OCI-M1 (cell line): Measurements from ENCODE around the gene PRDM5.

Experiments used
- DNase-seq: peaks from one replicate; lab custom pipeline; 2025; lab: John Stamatoyannopoulos, UW

Gene PRDM5

DNA sequence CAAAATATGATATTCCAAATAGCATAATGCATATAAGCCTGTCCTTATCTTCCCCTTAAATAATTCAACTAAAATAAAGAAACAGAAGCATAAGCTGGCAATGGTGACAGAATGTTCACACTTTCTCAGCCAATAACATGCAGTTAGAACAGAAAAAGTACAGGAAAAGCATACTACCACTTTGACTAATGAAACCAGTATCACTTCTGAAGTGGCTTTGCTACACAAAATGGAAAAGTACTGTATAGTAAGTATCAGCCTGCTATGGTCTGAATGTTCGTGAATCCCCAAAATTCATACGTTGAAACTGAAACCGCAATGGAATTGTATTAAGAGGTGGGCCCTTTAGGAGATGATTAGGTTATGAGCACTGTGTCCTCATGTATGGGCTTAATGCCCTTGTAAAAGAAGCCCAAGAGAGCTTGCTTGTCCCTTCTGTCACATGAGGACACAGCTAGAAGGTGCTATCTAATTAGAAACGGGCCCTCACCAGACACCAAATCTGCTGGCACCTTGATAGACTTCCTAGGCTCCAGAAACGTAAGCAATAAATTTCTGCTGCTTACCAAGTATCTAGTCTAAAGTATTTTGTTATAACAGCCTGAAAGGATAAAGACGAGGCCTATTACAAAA lies 102.6 kb downstream of the PRDM5 start:
- DNase-seq = no peak

- no peak for DNase-seq
Observed at GRCh38 chr4:120816296-120816965, 106.1 kb downstream of the PRDM5 start.

DNA sequence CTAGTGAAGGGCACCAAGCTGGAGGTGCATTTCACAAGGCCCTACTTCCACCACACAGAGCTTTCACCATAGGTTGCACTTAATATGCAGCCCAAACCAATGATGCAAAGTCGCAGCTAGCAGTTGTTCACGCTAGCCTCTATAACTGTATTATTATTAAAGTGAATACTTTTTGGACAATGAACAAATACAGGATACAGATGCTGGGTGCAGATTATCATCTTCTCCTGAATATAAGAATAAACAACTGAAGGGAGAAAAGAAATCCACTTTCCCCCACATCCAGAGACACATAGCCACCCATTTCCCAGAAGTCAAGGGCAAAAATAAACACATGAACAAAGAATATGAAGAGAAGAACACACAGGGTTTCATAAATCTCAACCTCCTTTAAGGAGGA lies 107.2 kb downstream of the PRDM5 start:
- no peak for DNase-seq

- no peak for DNase-seq
Observed at GRCh38 chr4:120814886-120815285, 107.6 kb downstream of the PRDM5 start.

- DNase-seq = no peak
Observed at GRCh38 chr4:120812216-120812615, 110.3 kb downstream of the PRDM5 start.

DNA sequence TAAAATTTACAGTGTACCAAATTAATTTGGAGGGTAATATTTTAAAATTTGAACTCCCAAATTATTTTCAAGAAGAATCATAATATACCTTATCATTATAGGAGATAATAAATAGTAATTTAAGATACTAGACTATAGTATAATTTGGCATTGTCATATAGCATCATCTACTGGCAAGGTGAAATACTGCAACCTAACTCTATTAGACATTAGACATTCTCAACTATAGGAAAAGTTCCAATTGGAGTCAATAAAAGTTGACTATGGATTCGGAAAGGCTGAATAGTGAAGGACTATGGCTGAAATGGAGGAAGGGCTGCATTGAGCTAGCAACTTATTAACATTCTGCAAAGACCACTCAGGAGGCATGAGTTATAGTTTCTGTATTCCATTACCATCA lies 113.0 kb downstream of the PRDM5 start:
- DNase-seq = peak; percentile 43

- no peak for DNase-seq
Observed at GRCh38 chr4:120808475-120809141, 113.9 kb downstream of the PRDM5 start.

- DNase-seq = no peak
Observed at GRCh38 chr4:120801137-120801758, 121.3 kb downstream of the PRDM5 start.

DNA sequence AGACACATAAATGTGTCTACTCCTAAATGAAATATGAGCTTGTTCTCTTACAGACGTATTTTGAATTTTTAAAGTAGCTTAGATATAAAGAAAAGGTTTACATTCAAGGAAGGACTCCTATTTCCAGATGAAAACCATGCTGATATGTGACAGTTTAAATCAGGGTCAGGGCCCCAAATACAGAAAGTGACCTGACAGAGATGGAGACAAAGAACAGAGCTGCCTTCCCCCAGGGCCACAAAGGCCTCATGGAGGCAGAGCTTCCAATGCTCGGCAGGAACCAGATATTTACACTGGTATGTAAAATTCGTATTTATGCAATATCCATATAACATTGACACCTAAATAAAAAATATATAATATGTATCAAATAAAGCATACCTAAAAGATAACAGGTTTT lies 124.0 kb downstream of the PRDM5 start:
- no peak for DNase-seq

GRCh38 chr4:120796271-120796670 lies 126.3 kb downstream of the PRDM5 start:
- no peak for DNase-seq

DNA sequence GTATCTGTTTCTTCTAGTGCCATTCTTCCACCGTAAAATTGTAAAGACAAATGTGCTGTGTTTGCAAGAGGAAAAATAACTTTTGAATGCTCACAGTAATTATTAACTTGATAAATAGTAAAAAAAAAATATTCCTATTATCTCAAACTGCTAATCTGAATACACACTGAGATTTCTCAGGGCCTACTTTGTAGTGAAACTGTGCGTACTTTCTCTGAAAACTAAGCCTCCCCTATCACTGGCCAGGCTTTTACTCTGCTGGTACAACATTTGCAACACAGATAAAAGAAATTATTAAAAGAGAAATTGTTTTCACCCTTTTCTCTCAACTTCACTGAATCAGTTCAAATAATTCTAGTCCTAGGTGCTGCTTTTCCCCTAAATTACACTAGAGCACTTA lies 137.3 kb downstream of the PRDM5 start:
- DNase-seq = no peak

GRCh38 chr4:120777459-120777858 lies 145.1 kb downstream of the PRDM5 start:
- no peak for DNase-seq

GRCh38 chr4:120775431-120775830 lies 147.1 kb downstream of the PRDM5 start:
- DNase-seq = no peak

- DNase-seq = peak; percentile 64
Observed at GRCh38 chr4:120773641-120774040, 148.9 kb downstream of the PRDM5 start.

GRCh38 chr4:120771907-120772306 lies 150.6 kb downstream of the PRDM5 start:
- DNase-seq = no peak

DNA sequence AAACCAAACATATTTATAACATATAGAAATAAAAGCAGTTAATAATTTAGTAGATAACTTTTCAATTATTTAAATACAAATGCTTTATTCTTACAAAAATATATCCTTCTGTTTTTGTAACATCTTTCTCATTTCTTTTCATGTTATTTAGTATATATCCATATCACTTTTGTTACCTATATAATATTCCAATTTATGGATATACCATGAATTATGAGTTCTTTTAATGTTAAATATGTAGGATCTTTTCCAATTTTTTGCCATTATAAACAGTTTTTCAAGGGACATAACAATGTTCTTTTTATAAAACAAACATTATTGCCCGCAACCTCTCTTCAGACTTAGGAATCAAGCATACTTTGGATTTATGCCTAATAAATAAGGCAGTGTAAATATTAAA lies 151.6 kb downstream of the PRDM5 start:
- no peak for DNase-seq

DNA sequence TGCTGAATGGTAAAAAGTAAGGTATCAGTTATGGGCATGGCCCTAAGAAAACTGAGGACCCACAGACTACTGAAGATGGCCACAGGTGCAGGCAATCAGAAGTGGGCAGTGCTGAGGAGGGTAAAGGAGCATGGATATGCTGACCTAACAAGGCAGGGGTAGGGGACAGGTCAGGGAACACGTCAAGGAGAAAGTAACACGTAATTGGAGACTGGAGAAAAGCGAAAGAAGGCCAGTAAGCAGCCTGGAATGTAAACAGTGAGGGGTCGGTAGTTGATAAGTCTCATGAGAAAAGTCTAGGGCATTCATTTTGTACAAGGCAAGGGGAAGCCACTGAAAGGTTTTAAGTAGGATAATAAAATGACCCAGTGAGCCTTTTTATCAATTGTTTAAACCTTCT lies 153.3 kb downstream of the PRDM5 start:
- DNase-seq = no peak

GRCh38 chr4:120765260-120765680 lies 157.3 kb downstream of the PRDM5 start:
- DNase-seq = no peak

- DNase-seq = no peak
Observed at GRCh38 chr4:120763650-120764049, 158.9 kb downstream of the PRDM5 start.

GRCh38 chr4:120761070-120761469 lies 161.5 kb downstream of the PRDM5 start:
- no peak for DNase-seq

GRCh38 chr4:120760047-120760446 lies 162.5 kb downstream of the PRDM5 start:
- DNase-seq = no peak

- no peak for DNase-seq
Observed at GRCh38 chr4:120755864-120756263, 166.7 kb downstream of the PRDM5 start.

DNA sequence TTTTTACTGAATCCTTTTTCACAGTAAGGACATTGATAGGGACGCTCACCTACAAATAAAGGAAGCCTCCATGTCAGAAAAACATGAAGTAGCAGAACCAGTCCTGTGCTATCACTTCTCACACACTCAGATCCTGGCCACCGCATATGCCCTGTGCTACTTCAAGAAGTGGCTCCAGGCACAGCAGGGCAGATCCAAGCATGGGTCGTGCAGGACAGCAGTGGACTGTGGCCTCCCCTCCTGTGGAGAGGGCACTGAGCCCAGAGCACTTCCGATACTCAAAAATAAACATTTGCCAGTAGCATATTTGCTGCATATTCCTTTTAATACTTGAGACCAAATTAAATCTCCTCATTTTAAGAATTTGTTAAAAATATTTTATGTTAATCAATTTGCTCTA lies 167.9 kb downstream of the PRDM5 start:
- DNase-seq = no peak
